Colon (tissue), 2 donors: ENCODE results near the gene CHPT1.
A peak's percentile ranks its signal among the peaks of the same experiment; 100 is the strongest.

Experiments
- FAIRE-seq: peaks from 2 replicates; lab custom pipeline; 2012; peaks lifted over from hg19 to GRCh38; lab: Jason Lieb, UNC
- donor health status: control.
- donor health status: control.

The CHPT1 gene

DNA sequence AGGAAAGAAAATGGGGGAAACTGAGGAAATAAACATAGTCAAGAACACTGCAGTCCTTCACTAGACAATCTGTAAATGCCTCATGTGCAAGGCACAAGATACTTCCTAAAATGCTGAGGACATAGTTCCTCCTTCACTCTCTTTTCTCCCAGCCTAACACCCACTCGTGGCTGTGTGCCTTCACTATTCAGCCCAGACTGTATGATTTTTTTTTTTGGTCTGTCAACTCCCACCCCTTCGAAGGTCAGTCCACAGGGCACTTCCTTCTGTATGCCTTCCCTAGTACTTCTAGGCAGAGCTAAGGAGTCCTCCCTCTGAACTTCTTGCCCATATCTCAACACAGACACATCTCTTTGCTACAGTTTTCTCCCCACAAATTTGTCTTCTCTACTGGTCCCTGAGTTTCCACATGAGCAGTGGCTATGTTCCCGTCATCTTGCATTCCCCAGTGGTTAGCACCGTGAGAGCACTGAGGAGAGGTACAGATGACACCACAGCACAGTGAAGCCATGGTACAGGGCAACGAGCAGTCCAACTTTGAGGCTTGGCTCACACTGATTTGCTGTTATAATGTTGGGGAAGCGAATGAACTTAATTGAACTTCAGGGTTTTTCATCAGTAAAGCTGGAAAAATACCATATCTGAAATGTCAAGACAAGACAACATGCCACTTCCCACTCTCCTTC lies 65.9 kb downstream of the CHPT1 start:
- FAIRE-seq, result no peak

DNA sequence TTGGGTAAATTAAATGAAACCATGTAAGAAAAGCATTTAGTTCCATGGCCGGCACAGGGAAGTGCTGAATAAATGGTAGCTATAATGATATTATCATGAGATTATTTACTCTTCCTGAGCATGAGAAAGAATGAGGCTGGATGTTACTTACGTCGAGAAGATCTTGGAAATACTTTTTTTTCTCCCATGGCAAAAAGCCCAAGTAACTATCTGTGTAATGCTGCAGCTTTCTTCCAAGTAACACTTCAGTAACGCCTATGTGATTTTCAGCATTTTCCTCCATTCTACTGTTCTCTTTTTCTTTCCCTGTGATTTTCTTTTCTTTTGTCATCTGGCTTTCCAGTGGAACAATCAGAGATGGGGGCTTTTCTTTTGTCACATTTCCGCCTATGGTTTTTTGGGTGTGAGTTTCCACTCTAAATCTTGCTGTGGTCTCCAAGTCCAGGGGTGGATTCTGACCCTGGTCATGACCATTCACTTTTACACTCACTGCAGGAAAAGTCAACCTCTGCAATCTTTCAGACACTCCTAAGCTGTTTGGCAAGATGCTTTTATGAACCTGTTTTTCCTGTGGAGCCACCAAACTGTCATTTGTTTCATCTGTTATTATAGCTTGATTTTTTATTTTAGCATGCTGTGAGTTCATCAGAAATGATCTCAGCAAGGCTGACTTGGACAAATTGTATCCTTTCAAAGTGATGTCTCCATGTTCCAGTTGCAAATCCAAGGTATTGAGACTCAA lies 66.8 kb downstream of the CHPT1 start:
- FAIRE-seq, result no peak

- no peak for FAIRE-seq
These were observed 70.1 kb downstream of the CHPT1 start for GRCh38 chr12:101767537-101767936.

GRCh38 chr12:101768781-101769180 lies 71.3 kb downstream of the CHPT1 start:
- no peak for FAIRE-seq

DNA sequence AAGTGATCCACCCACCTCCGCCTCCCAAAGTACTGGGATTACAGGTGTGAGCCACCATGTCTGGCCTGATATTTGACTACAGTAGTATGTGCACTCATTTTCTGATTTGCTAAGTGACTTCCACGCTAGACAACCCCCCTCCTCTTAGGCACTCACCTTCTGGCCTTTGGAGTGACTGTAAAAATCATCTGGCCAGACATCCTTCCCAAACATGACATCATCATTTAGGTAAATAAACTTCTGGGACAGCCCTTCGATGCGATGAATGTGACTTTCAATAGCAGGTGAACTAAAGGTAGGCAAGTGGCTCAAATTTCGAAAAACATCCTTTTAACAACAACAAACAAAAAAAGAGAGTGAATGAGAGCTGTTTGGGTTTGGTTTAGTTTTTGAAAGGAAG lies 72.4 kb downstream of the CHPT1 start:
- no peak for FAIRE-seq

GRCh38 chr12:101772012-101772775 lies 74.8 kb downstream of the CHPT1 start:
- no peak for FAIRE-seq

- FAIRE-seq, result peak; percentile 36
These were observed 76.3 kb downstream of the CHPT1 start for GRCh38 chr12:101773650-101774162.

DNA sequence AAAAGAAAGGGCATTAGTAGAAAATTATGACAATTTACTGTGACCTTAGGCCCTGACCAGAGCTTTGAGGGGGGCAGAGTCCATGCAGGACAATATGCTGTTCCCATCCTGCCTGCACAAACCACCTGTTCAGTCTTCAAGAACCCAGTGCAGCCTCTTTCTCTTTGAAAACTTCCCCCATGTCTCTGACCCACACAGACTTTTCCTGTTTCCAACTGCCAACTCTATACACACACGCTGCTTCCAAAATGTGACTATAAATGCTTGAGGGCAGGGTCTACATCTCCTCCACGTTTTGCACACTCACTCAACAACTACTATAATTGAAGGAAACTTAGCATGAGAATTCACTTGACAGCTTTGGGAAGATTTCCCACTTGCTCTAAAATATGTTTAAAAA lies 78.4 kb downstream of the CHPT1 start:
- no peak for FAIRE-seq

DNA sequence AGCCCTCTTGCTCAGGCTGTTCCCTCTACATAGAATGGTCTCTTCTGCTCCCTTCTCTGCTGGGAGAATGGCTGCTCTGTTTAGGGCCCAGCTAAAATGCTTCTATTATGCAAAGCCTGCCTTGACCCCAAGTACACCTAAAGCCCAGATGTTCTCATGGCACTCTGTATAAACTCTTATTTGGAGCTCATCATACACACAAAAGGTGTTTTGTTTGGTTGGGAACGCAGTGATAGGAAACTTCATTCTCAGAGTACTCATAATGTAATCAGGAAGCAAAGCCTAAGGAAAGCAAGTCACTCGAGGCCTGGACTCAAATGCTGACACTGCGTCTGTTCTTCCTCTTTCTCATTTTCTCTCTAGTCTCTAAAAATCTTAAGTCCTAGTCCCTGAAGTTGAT lies 80.0 kb downstream of the CHPT1 start:
- FAIRE-seq, result no peak

GRCh38 chr12:101777978-101778377 lies 80.5 kb downstream of the CHPT1 start:
- no peak for FAIRE-seq
